Activated CD8-positive, alpha-beta memory T cell treated with anti-CD3 and anti-CD28 coated beads, Interleukin-2, amount 10 ng/mL, durations not matched to agents 7 days and 5 days (primary cell): ENCODE measurements around the gene IGF1R. TPM values are rescaled to one million over a fixed set of nuclear protein-coding genes. Genes with fewer than 3 reads are reported as not detected.

Source experiments
- ATAC-seq: fragments of 150-1000 bp; cut with Tn5 transposase; one replicate; pipeline ENCODE4 v1.10.0; 2021; ENCODE audit warnings: moderate library complexity
- CTCF ChIA-PET: fragments of 350-600 bp; sonication (Branson Sonifier 250); formaldehyde crosslinking; loops from one replicate; lab custom pipeline; 2021; ENCODE audit warnings: antibody characterized with exemption; lab: Charles Lee
- DNase-seq: peaks from one replicate; pipeline ENCODE4 v3.0.0-alpha.2; 2020
- H3K27ac Mint-ChIP-seq: one replicate; pipeline ENCODE4 v1.8.0; 2021; ENCODE audit warnings: mild to moderate bottlenecking, mixed read lengths
- H3K27me3 Mint-ChIP-seq: one replicate; pipeline ENCODE4 v1.8.0; 2021; ENCODE audit warnings: mixed read lengths
- H3K36me3 Mint-ChIP-seq: one replicate; pipeline ENCODE4 v1.8.0; 2021; ENCODE audit warnings: mild to moderate bottlenecking, mixed read lengths
- H3K4me1 Mint-ChIP-seq: one replicate; pipeline ENCODE4 v1.8.0; 2021; ENCODE audit warnings: mixed read lengths
- H3K4me3 Mint-ChIP-seq: one replicate; pipeline ENCODE4 v1.8.0; 2021; ENCODE audit warnings: mild to moderate bottlenecking, moderate library complexity, mixed read lengths
- H3K9me3 Mint-ChIP-seq: one replicate; pipeline ENCODE4 v1.8.0; 2022; ENCODE audit warnings: low read depth, mixed read lengths
- total RNA-seq, 2 experiments: library from RNA; stranded (reverse); gene quantifications; one replicate each; pipeline ENCODE4 v1.2.3, GENCODE V29; 2021

The IGF1R gene
- total RNA-seq, 2 experiments from 2014 or later, result 6.2 to 7.0 TPM

DNA sequence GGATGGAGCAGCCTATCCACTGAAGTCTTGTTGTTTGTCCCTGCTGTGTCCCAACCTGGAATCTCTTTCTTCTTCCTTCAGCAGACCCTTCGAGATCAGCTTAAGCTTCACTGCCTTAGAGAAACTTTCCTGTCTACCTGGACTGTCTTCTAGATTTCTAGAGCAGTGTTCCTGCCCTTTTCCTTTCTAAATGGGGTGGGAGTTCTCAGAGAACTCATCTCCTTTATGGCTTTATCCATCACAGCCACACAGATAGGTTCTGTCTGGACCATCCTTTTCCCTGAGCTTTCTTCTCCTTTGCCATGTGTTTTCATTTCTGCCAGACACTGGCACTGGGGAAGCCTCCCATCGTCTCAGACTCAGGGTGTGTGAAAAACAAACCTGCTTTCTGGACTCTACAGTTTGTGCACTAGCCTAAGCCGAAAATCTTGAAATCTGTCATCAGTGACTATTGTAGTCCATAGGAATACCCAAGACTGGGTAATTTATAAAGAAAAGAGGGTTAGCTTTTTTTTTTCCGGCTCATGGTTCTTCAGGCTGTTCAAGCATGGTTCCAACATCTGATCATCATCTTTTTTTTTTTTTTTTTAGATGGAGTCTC lies 181.8 kb downstream of the IGF1R start:
- H3K36me3 Mint-ChIP-seq, result peaks cover 13% of the 10 kb centered on the region
- CTCF ChIA-PET, result no interaction called here
- peaks cover 26% of the 10 kb centered on the region for H3K9me3 Mint-ChIP-seq
- H3K27me3 Mint-ChIP-seq, result no peaks in the 10 kb centered on the region
- H3K27ac Mint-ChIP-seq, result no peak overlapping the region
- ATAC-seq (no peak), DNase-seq (no peak)
- no peak overlapping the region for H3K4me3 Mint-ChIP-seq
- no peaks in the 10 kb centered on the region for H3K4me1 Mint-ChIP-seq

DNA sequence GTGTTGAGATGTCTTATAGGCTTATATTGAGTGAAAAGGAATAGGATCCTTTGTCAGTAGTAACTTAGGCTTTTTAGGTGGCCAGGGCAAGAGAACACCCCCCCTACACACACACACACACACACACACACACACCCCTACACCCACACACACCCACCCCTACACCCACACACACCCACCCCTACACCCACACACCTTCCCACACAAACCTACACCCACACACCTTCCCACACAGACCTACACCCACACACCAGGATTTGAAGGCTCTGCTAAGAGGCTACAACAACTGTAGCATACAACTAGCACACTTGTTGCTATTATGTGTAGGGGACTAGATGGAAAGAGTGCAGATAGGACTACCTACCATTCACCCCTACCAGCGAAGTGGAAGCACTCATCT lies 186.6 kb downstream of the IGF1R start:
- Mint-ChIP-seq H3K4me3 (no peak overlapping the region), H3K4me1 (no peaks in the 10 kb centered on the region), H3K9me3 (peaks cover 16% of the 10 kb centered on the region), H3K27me3 (no peaks in the 10 kb centered on the region), H3K36me3 (peaks cover 13% of the 10 kb centered on the region), H3K27ac (no peak overlapping the region)
- ATAC-seq (no peak), DNase-seq (no peak)
- CTCF ChIA-PET, result interaction anchor here (0.7 kb wide), 1 partner anchor 21 kb away, joined by 3 read pairs; no protein-coding TSS in a partner anchor

DNA sequence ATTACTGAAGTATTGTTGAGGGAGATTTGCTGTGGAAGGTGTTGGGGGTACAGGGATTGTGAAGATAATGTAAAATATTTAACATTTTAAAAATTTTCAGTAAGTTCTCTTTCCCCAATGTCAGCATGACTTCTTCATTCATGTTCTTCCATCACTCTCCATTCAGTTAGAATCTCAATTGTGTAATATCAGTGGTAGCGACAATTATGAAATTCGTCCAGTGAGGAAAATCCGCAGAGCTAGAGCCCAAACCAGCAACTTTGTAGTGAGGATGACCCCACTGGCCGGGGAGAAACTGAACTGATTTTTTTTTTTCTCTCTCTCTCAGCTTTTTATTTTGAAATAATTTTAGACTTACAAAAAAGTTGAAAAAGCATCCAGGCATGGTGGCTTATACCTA lies 187.5 kb downstream of the IGF1R start:
- H3K27me3 Mint-ChIP-seq, result no peaks in the 10 kb centered on the region
- ATAC-seq, result no peak
- H3K4me1 Mint-ChIP-seq, result no peaks in the 10 kb centered on the region
- H3K27ac Mint-ChIP-seq, result no peak overlapping the region
- no peak for DNase-seq
- H3K4me3 Mint-ChIP-seq, result no peak overlapping the region
- H3K9me3 Mint-ChIP-seq, result peaks cover 14% of the 10 kb centered on the region
- peaks cover 11% of the 10 kb centered on the region for H3K36me3 Mint-ChIP-seq
- CTCF ChIA-PET, result no interaction called here

DNA sequence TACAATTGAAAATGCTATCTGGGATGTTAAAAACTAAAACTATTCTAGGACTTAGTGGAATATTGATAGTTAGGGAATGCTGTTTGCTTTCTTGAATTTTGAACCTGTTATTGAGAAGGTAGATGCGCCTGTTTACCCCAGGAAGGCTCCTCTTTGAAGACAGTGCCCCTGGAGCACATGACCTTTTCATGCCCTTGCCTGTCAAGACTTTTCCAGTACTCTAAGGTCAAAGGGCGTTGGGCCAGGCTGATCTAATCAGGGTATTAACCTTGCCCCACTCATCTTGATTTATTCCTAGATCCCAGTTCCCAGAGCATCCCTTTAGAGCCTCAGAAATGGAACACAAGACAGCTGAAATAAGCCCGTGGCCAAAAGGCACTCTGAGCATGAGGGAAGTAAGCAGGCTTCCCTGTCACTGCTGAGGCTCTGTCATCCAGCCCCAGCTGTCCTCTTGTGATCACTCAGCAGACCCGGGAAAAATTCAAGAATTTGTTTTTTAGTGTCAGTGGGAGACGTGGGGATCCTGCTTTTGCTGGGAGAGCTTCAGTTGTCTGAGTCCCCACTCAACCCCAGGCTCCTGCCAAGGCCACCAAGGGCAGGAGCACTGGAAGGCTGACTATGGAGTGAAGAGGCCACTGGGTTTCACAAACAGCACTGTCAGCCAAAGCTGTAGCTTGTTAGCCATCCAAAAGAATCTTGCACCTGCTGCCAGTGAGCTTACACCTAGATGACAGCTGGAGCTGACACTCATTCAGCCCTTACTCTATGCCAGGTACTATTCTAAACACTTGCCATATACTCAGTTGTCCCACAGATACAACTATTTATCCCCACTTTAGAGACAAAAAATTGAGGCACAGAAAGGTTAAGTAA lies 190.3 kb downstream of the IGF1R start:
- Mint-ChIP-seq H3K4me3 (no peak overlapping the region), H3K36me3 (peaks cover 3% of the 10 kb centered on the region), H3K27ac (no peak overlapping the region), H3K27me3 (no peaks in the 10 kb centered on the region), H3K9me3 (no peaks in the 10 kb centered on the region), H3K4me1 (no peaks in the 10 kb centered on the region)
- ATAC-seq (no peak), DNase-seq (no peak)
- CTCF ChIA-PET, result interaction anchor here (1.0 kb wide), 1 partner anchor 59 kb away, joined by 3 read pairs; no protein-coding TSS in a partner anchor

DNA sequence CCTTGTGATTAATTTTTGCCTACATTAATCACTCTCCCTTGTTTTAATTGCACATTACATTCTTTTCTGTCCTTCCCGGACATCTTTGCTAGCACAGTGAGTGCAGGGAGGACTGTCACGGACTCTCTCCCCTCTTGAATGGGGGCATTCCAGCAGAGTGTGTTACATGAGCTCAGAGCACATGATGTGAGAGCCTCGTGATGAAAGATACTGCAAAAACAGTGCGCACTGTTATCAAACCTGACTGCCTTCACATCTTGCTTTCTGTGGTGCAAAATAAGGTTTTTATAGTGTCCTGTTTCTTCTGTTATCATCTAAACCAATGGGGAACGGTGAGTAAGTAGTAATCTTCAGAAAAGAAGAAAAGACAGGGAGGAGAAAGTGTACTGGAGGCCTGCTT lies 191.7 kb downstream of the IGF1R start:
- no peak for DNase-seq
- no peaks in the 10 kb centered on the region for H3K9me3 Mint-ChIP-seq
- H3K4me3 Mint-ChIP-seq, result no peak overlapping the region
- H3K36me3 Mint-ChIP-seq, result peaks cover 3% of the 10 kb centered on the region
- H3K27me3 Mint-ChIP-seq, result no peaks in the 10 kb centered on the region
- no peak overlapping the region for H3K27ac Mint-ChIP-seq
- ATAC-seq, result no peak
- CTCF ChIA-PET, result no interaction called here
- no peaks in the 10 kb centered on the region for H3K4me1 Mint-ChIP-seq

DNA sequence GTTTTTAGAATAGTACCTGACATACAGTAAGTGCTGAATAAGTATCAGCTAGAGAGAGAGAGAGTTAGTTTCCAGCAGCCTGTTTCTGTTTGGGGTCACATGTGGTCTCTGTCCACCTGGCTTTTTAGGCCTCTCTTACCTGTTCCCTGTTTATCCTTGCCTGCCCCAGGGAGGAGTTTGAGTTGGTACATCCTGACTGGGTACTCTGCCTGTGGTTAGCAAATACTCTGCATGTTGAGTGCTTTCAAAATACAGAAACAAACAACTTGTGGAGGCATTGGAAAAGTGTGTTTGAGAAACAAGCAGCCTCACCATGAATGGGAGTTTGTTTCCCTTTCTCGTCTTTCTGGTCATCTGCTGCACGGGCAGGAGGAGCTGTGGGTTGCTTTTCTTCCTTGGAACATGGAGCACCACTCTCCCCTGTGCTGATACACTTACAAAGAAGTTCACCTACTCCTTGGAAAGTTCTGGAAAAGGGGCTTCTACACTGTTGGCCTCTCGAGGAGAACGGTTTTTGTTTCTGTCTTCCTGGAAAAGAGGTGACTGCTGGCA lies 193.2 kb downstream of the IGF1R start:
- no peak for ATAC-seq
- Mint-ChIP-seq H3K4me1 (peaks cover 2% of the 10 kb centered on the region), H3K27me3 (no peaks in the 10 kb centered on the region), H3K27ac (no peak overlapping the region), H3K36me3 (peaks cover 2% of the 10 kb centered on the region), H3K9me3 (no peaks in the 10 kb centered on the region), H3K4me3 (no peak overlapping the region)
- CTCF ChIA-PET, result no interaction called here
- no peak for DNase-seq

DNA sequence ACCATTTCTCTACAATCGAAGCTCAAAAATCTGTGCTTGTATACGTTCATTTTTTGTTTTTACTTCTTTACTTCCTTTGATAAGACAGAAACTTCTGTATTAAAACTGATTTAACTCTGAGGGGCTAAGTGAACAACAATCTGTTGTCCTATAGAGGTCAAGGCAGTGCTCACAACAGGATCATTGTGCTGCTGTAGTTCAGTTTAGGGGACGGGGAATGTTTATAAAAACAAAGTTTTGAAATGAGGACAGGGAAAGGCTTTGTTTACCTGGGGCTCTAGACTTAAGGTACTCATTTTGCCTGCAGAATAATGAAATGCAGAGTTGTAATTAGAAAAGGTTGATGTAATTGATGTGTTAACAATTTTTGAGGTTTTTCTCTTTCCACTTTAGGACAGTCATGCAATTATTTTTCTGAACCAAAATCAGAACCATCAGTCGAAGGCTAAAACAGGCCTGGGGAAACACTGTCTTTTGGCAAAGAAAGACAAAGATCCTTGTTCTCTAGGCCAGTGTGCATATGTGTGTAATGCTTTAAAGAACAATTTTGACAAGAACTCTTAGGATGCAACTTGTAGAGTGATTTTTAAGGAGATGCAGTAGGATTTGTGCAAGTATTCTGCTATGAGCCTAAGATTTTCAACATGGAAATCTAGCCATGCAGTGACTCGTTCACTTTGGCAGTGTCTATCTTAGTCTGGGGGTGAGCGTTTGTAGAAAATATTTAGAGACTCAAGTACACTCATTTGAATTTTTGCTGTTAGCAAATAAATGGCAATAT lies 194.0 kb downstream of the IGF1R start:
- no peak for DNase-seq
- Mint-ChIP-seq H3K9me3 (no peaks in the 10 kb centered on the region), H3K4me1 (peaks cover 2% of the 10 kb centered on the region), H3K27ac (no peak overlapping the region), H3K36me3 (peaks cover 2% of the 10 kb centered on the region), H3K27me3 (no peaks in the 10 kb centered on the region), H3K4me3 (no peak overlapping the region)
- ATAC-seq, result no peak
- CTCF ChIA-PET, result no interaction called here

DNA sequence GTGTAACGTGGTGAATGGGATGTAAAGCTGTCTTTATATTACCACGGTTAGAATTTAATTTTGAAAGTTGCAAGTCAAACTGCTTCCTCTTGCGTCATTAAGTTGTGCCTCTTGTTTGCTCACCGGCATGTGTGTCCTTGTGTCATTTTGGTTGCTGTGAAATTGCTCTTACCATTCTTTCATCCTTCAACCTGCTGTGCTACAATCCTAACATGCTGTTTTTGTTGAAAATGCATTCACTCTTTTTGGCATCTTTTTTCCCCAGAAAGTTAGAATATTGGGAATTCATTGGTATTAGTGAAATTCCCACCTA lies 194.6 kb downstream of the IGF1R start:
- no peak overlapping the region for H3K27ac Mint-ChIP-seq
- ATAC-seq, result no peak

DNA sequence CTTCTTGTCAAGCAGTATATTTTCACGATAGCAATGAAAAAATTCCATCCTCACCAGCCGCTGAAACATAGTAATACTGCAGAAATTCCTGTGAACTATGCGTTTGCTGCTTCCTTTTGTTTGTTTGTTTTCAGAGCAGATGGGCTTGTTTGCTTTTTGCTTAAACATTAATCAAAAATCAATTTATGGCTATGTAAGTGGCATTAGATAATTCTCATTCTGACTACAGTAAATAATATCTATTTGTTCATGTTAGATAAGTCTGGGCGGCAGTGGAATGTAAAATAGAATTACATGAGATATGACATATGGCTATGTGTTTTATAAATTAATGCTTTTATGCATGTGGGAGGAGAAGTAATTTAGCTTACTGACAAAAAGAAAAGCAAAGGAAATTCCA lies 195.5 kb downstream of the IGF1R start:
- Mint-ChIP-seq H3K4me1 (peaks cover 2% of the 10 kb centered on the region), H3K27ac (no peak overlapping the region), H3K36me3 (no peaks in the 10 kb centered on the region), H3K9me3 (no peaks in the 10 kb centered on the region), H3K27me3 (peaks cover 4% of the 10 kb centered on the region), H3K4me3 (no peak overlapping the region)
- ATAC-seq (no peak), DNase-seq (no peak)
- CTCF ChIA-PET, result interaction anchor here (0.8 kb wide), 1 partner anchor 38 kb away, joined by 3 read pairs; no protein-coding TSS in a partner anchor

More for the DNA sequence above, 194.6 kb downstream of the IGF1R start:
- H3K4me3 Mint-ChIP-seq, result no peak overlapping the region
- DNase-seq, result no peak
- CTCF ChIA-PET, result no interaction called here
- H3K27me3 Mint-ChIP-seq, result no peaks in the 10 kb centered on the region
- peaks cover 2% of the 10 kb centered on the region for H3K36me3 Mint-ChIP-seq
- H3K4me1 Mint-ChIP-seq, result peaks cover 2% of the 10 kb centered on the region
- H3K9me3 Mint-ChIP-seq, result no peaks in the 10 kb centered on the region

DNA sequence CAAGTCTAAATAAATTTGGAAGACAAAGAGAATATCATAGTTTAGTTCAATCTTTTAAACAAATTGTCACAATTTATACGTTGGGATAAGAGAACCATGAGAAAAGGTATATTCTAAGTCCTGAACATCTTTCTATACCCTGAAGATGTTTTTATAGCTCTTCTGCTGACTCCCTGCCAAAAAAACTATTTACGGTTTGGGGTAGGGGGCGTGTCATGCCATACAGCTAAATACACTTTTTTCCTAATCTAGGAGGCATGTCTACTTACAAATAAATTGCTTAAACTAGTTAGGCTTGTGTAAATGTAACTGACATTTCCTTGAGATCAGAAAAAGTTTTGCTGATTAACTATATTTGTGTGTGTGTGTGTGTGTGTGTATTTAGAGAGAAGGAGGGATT lies 195.9 kb downstream of the IGF1R start:
- ATAC-seq (no peak), DNase-seq (no peak)
- no peaks in the 10 kb centered on the region for H3K36me3 Mint-ChIP-seq
- no peak overlapping the region for H3K4me3 Mint-ChIP-seq
- peaks cover 2% of the 10 kb centered on the region for H3K4me1 Mint-ChIP-seq
- CTCF ChIA-PET, result interaction anchor here (0.8 kb wide), 1 partner anchor 37 kb away, joined by 3 read pairs; no protein-coding TSS in a partner anchor
- peaks cover 4% of the 10 kb centered on the region for H3K27me3 Mint-ChIP-seq
- no peak overlapping the region for H3K27ac Mint-ChIP-seq
- H3K9me3 Mint-ChIP-seq, result no peaks in the 10 kb centered on the region

DNA sequence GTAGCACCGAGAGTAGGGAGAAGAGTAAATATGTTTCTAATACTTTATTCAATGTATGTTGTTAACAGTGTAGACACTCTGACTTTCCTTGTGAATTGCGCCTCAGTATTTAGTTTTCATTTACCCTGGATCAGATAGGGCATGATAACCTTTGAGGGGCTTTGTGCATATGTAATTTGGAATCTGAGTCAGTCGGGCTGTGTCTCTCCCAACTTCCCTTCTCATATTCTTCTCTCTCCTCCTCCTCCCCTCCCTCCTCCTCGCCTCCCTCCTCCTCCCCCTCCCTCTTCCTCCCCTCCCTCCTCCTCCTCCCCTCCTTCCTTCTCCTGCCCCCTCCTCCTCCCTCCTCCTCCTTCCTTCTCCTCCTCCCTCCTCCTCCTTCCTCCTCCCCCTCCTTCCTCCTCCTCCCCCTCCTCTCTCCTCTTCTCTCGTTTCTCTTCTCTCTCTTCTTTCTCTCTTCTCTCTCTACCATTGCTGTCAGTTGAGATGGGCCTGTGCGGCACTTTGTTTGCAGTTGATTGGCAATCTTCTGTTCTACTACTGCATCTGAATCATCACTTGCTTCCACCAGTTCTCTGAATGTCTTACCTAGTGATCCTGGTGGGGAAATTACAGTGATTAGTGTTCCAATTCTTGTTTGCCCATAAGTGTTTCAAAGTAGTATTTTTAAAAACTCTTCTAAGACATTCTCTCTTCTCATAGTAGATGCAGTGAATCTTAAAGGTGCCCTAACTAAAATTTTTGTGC lies 197.0 kb downstream of the IGF1R start:
- Mint-ChIP-seq H3K4me1 (peaks cover 3% of the 10 kb centered on the region), H3K36me3 (no peaks in the 10 kb centered on the region), H3K27ac (no peak overlapping the region), H3K4me3 (no peak overlapping the region), H3K27me3 (peaks cover 4% of the 10 kb centered on the region), H3K9me3 (no peaks in the 10 kb centered on the region)
- CTCF ChIA-PET, result no interaction called here
- no peak for DNase-seq
- no peak for ATAC-seq

DNA sequence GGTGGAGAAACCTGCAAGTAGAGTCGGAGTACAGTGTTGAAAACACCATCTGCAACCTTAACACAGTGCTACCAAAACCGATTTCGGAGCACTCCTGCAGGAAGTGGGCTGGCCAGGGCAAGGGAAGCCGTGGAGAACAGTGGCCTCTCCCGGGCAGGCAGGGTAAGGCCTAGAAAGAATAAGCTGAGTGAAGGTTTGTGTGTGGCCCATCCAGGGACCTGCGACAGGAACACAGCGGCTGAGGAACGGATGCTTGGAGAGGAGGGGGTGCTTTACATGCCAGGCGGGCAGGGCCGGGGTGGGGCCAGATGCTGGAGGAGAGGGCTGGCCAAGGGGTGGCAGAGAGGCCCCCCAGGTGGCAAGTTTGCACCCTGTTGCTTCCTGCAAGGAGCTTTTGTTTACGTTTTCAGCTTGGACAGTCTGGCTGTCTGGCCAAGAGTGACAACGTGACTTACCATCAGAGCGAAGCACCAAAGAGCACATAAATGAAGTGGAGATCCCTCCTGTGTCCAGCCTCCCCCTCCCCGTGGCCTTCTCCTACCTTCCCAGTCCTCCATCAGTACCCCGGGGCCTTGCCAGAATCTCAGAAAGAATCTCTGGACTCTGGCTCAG lies 202.7 kb downstream of the IGF1R start:
- Mint-ChIP-seq H3K4me1 (peaks cover 29% of the 10 kb centered on the region), H3K36me3 (no peaks in the 10 kb centered on the region), H3K4me3 (peak overlapping the region; percentile 79), H3K27ac (peak overlapping the region; percentile 86), H3K9me3 (no peaks in the 10 kb centered on the region), H3K27me3 (peaks cover 4% of the 10 kb centered on the region)
- peak; percentile 53 for ATAC-seq
- DNase-seq, result peak; percentile 82
- CTCF ChIA-PET, result interaction anchor here (0.7 to 2.2 kb wide), 7 partner anchors 18 to 409 kb away, joined by 3 to 11 read pairs (median 4); partner anchors contain the start of gene IGF1R
